GM10266 (cell line): ENCODE measurements around the gene PXN.

Experiments used
- DNase-seq: peaks from one replicate; pipeline ENCODE4 v3.0.0; 2012; ENCODE audit errors: extremely low spot score
- CTCF ChIP-seq: IDR thresholded peaks from 2 replicates; pipeline ENCODE4 v1.5.1; 2012; ENCODE audit warnings: mild to moderate bottlenecking, low read depth; ENCODE audit not compliant: control insufficient read depth, insufficient read depth; ENCODE audit errors: missing control alignments

The PXN gene

GRCh38 chr12:120287491-120287890 is 22.0 kb upstream of the PXN start:
- no peak for TF ChIP-seq CTCF

GRCh38 chr12:120286768-120287490 is 21.4 kb upstream of the PXN start:
- TF ChIP-seq CTCF, result no peak
- no peak for DNase-seq

More at GRCh38 chr12:120287491-120287890, 22.0 kb upstream of the PXN start:
- no peak for DNase-seq

- DNase-seq, result no peak
- no peak for TF ChIP-seq CTCF
Observed at GRCh38 chr12:120284381-120284780, 18.9 kb upstream of the PXN start.

GRCh38 chr12:120283318-120283717 is 17.8 kb upstream of the PXN start:
- no peak for DNase-seq

GRCh38 chr12:120278137-120279069 is 12.9 kb upstream of the PXN start:
- no peak for TF ChIP-seq CTCF
- DNase-seq, result no peak

More at GRCh38 chr12:120283318-120283717, 17.8 kb upstream of the PXN start:
- no peak for TF ChIP-seq CTCF

GRCh38 chr12:120276734-120277133 is 11.2 kb upstream of the PXN start:
- DNase-seq, result no peak
- no peak for TF ChIP-seq CTCF
